GM21381 (cell line): ENCODE results near the gene C1QTNF5.
"Not testable (repeated sequence)": the region's sequence is repeated elsewhere in the genome, so short reads cannot be mapped to it uniquely, and the experiment has no call there.

Experiments
- ATAC-seq: cut with Tn5 transposase; IDR thresholded peaks from one replicate; pipeline ENCODE4 v1.9.1; 2021; ENCODE audit warnings: mild to moderate bottlenecking, moderate library complexity; ENCODE audit not compliant: unreplicated experiment

The C1QTNF5 gene, protein sequence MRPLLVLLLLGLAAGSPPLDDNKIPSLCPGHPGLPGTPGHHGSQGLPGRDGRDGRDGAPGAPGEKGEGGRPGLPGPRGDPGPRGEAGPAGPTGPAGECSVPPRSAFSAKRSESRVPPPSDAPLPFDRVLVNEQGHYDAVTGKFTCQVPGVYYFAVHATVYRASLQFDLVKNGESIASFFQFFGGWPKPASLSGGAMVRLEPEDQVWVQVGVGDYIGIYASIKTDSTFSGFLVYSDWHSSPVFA

DNA sequence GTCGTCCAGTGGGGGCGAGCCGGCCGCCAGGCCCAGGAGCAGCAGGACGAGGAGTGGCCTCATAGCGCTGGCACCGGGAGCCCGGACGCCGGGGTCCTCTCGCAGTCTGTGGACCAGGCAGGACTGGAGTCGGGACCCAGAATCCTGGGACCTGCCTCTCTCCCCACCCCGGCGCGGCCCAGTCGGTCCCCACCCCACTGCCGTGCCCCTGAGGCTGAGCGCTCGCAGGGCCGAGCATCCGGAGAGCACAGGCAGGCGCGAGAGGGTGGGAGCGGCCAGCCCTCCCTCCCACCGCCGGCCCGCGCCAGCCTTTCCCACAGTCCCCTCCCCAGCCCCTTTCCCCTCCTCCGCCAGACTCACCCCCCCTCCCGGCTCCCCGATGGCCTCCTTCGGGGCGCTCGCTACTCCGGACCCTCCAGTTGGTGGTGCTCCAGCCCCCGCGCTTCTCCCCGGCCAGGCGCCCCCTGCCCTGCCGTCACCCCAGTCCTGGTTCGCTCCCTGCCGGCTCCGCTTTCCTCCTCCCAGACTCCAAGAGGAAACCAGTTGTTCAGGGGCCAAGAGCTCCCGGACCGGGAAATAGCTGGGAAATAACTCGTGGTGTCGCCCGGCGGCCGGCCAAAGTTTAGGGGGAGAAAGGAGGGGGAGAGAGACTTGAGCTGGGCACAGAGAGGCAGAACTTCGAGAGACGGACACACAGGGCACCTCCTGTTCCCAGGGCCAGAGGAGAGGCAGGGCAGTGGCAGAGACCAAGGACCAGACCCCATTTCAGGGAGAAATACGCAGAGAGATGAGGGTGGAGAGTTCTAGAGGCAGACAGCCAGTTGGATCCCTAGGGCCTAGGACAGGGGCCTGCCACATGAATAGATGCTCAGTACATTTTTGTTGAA lies at the start of gene C1QTNF5:
C1QTNF5 (minus strand) TSS at position 549 of the 887 bp plus-strand sequence; CDS start at position 63, 486 bp downstream.
- no peak for ATAC-seq

DNA sequence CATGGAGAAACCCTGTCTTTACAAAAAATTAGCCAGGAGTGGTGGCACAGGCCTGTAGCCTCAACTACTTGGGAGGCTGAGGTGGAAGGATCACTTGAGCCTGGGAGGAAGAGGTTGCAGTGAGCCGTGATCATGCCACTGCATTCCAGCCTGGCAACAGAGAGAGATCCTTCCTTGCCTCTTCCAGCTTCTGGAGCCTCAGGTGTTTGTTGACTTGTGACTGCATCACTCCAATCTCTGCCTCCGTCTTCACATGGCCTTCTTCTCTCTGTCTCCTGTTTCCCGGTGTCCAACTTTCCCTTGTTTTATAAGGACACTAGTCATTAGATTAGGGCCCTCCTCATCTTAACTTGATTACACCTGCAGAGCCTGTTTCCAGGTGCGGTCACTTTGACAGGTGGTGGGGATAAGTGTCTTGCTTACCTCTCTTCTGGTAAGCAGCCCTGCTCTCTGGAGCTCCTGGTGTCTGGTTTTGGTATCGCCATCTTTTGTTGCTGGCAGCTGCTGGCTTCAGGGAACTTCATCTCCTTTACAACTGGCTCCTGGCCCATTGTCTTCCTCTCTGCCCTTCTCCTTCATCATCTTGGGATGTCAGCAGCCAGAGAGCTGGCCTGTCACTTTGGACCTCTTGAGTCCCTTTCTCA lies 49.0 kb upstream of the C1QTNF5 start:
- ATAC-seq, result no peak

DNA sequence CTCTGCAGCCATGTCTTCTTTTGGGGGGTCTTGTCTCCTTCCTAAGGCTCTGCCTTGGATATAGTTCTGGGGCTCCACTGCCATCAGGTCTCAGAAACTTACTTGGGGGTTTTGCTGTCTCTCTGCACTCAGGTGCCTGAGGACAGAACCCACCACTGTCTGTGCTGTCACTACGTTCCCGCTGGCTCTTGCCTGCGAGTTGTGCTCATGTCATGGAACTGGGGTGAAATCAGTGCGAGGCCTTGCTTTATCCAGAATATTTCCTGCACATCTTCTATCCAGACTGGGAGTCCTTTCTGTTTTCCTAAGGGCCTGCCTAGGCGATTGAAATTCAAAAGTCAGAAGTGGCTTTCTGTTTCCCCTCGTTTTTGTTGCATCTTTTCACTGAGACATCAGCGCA lies 47.4 kb upstream of the C1QTNF5 start:
- ATAC-seq, result no peak

DNA sequence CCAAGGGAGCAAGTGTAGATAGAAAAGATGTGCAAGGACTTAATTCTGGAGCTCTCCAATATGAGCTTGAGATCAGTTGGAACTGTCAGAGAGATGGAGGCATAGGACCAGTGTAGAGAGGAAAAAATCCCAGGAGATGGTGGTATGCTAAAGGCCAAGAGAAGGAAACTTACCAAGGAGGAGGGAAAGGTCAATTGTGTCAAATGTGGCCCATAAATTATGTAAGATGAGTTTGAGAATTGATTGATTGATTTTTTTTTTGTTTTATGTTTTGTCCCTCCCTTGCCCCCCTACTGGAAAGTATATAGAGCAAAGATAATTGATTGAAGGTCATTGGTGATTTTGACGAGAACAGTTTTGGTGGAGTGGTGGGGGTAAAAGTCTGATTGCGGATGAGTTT lies 43.6 kb upstream of the C1QTNF5 start:
- ATAC-seq, result no peak

DNA sequence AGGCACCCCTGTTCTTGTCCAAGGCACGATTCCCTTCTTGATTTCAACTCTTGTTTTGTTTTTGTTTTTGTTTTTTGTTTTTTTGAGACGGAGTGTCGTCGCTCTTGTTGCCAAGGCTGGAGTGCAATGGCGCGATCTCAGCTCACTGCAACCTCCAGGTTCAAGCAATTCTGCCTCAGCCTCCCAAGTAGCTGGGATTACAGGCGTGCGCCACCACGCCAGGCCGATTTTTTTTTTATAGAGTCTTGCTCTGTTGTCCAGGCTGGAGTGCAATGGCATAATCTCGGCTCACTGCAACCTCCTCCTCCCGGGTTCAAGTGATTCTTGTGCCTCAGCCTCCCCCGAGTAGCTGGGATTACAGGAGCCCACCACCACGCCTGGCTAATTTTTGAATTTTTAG lies 41.8 kb upstream of the C1QTNF5 start:
- not testable (repeated sequence) for ATAC-seq

DNA sequence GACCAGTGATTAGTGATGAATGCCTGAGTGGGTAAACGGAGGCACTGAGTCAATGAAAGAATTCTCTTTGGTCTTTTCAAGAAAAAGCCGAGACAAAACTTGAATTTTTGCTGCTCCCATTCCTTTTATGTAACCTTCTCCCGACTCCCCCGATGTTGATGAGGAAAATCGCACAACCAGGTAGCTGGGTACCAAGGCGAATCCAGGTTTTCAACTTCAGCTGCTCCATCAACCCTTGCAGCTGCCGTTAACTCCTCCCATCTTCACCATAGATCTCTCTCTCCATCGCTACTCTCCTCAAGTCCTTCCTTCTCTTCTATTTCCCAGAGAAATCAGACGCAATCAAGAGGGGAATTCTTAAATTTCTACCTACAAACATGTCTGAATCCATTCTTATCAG lies 41.4 kb upstream of the C1QTNF5 start:
- ATAC-seq, result no peak

DNA sequence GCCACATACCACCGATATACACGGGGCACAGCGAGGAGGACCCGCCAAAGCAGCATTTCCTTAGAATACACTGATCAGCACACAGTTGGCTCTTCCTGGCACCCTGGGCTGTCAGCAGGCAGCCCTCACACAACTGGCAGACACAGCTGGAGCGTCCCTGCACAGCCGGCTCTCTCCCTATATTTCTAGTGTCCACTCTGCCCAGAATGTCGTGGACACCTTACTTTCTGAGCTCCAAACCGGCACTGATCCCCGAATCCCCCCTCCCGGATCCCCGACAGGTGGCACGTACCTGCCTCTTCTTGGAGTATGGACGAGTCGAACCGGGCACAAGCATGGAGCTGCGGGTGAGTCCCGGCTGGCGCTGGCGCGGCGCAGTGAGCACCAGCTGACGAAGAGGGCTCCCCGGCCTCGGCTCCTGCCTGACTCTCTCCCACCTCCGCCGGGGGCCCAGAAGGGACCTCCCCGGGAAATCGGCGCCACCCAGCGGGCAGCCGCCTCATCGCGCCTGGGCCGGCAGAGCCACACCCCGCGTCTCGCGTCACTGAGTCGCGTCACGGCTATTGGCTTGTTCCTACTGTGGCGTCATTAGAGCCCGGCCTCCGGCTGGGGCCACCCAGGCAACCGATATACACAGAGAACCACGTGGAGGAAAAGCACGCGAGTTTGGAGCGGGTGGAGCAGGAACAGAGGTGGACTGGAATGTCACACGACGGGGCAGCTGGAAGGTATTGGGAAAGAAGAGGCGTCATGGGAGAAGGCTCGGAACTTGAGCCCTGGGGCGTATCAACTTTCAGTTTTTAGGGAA lies 40.7 kb upstream of the C1QTNF5 start, which contains the start of gene USP2:
USP2 (minus strand) TSS at position 510 of the 808 bp plus-strand sequence. CDS start 8,210 bp downstream, outside the sequence.
- ATAC-seq, result peak; percentile 97

DNA sequence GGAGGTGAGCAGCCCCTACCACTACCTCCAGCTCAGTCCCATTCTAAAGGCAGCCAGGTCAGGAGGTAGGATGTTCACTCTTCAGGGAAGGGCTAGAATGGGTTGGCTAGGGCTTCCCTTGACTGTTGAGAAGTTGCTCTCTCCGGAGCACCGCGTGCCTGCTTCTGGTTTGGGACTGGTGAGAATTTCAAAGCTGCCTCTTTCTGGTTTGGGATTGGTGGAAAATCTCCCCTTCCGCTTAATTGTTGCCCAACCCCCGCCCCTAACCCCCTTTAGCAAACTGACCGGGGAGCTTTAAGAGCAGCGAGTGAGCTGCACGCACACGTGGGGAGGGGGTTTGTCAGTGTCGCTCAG lies 40.1 kb upstream of the C1QTNF5 start:
- ATAC-seq, result no peak

DNA sequence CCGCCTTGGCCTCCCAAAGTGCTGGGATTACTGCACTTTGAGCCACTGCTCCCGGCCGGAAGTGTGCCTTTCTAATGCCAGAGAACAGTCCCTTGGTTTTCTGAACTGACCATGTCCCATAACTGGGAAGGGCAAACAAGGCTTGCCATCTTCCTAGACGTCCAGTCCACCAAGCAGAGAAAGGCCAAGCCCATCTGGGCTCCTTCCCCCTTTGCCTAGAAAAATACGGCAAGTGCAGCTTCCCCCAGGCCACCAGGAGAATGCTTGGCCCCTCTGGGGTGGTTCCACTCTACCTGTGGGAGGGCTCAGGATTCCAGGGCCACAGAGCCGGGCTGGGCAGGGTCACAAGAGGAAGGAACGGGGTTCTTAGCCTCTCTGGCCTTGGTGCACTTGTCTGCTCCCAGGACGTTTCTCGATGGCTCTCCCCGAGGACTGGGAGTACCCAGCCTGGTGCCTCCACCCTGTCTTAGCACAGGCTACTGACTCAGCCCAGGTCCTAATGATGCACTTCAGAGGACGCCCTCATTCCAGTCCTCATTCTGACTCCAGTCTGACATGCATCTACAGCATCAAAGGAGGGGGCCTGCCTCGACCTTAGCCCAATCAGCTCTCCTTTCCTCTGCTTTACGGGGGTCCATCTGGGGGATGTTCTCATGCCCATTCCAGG lies 39.6 kb upstream of the C1QTNF5 start:
- no peak for ATAC-seq

DNA sequence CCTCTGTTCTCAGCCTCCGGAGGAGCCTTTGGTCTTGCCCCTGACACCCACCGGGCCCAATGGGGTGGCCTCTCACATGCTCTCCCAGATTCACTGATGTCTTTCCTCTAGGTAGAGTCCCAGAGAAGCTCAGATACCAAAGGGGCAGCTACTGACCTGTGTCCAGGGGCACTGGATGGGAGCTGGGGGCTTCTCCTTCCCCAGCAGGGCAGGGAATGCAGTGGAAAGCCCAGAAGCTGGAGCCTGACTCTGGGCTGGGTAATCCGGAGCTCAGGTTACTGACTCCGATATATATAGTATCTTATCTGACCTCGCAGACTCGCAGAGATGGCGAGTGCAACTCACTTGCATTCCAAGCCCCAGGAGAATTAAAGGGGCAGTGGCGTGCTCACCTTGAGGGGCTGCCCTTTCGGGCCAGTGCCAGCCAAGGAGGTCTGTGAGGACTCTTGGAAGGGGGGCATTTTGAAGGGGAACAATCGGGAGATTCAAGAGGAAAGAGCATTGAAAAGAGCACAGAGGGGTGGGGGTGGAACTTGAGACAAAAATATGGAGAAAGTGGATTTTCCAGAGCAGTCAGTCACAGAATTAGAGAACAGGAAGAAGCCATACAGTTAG lies 38.3 kb upstream of the C1QTNF5 start:
- no peak for ATAC-seq

DNA sequence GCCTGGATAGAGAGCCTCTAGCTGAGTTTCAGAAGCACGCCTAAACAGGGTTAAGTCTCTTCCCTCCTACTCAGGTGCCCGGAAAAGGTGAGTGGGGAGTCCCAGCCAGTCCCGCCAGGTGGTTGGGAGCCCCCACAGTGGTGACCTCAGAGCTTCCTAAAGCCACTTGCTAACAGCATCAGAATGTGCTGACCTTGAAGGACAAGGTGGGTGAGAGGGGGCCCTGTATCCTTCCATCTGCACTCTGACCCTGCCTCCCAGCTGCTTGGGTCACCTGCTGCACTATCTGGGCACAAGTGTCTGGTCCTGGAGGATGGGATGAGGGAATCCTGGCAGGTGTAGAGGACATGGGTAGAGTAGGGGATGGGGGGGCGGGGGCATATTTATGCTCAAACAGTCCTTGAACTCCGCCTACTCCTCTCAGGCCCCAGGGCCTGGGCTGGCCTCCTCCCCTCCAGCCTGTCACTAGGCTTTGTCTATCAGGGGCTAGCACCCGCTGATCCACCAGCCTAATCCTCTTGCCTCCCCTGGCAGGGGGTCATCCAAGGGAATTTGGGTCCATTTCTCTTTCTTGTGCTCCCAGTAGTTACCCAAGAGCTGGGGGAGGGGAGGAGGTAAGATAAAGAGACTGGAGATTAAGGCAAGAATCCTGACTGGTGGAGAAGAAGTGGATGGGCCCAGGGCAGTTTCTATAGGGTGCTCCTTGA lies 37.4 kb upstream of the C1QTNF5 start:
- no peak for ATAC-seq

DNA sequence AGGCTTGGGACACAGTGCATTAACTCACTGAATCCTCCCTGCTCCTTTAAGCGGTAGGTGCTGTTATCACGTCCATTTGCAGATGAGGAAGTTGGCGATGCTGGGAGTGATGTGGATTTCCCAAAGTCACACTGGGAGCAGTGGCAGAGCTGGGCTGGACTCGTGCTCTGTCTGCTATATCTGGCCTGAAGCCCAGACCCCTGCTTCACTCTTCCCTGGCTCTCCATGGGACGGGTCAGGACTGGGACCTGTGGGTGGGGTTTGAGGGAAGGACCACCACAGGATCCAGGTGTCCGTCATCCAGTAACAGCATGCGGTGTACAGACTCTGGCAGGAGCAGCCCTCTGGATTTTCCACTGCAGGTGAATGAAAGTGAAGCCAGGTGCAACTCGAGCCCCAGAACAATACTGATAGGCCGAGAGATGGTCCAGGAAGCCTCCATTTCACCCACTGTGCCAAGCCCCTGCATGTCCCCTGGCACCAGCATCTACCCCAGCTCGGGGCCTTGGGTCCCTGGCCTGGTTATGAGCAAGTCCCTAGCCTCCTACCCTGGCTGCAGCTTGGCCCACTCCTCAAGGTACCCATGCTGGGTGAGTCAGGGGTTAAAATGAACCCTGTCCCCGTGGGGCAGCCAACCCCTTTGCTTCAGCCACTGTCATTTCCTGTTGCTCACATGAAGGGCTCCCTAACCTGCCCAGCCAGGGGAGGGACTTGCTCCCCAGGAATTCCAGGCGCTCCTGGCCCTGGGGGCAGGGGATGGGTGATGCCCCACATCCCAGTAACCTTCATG lies 36.6 kb upstream of the C1QTNF5 start:
- no peak for ATAC-seq

DNA sequence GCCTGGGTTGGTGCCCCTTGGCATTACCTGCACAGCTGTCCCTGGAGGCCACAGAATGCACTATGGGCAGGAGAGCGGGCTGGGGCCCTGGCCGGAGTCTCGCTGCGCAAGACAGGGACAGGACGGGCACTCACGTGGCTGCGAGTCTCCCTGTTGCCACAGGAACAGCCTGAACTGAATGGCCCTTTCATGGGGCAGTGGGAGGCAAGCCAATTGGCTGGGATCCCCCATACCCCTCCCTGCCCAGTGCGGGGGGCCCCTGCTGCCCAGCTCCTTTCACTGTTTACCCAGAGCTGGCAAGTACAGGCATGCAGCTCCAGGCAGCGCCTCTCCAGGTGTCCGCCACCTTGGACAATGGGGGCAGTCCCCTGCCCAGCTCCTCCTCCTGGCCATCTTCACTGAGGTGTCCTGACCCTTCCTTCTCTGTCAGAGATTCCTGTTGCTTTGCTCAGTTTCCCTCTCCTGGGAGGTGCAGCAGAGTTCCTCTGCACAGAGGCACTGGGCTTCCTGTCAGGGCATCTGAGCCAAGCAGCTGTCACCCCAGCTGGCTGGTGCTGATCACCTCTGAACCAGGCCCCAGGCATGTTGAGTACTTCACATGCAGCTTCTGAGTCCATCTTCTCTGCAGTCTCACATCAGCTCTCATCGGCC lies 35.6 kb upstream of the C1QTNF5 start:
- no peak for ATAC-seq

DNA sequence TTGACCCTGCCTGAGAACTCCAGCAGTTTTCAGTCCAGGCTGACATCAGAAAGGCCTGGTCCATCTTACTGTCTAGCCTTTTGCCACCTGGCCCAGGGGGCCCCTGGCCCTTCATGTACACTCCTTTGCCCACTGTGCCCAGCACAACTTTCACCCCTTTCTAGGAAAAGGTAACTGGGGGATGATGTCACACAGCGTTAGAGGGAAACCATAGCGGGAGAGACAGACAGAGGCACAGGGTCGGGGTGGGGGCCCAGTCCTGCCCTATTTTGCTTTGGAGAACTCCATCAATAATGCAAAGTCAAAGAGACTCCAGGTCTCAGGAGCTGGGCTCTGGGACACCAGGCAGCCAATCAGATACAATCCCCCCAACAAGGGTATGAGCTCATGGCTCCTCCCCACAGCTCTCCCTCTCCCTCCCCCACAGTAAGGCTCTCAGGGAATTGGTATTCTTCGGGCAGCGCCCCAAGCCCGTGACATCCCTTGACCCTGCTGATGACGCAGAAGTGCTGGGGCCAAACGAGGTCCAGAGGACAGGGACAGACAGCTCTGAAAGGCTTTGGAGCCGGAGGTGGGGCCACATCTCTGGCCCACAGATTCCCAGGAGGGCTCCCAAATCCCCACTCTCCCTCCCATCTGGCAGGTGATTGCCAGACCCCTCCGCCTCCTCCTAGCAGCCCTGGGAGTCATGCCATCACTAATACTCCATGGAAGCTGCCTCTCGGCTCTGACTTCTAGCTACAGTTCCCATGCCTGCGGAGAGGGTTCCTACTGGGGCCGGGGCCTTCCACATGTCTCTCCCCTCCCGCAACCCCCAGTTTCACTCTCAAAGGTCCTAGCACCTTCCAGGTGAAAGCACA lies 34.9 kb upstream of the C1QTNF5 start:
- ATAC-seq, result no peak

DNA sequence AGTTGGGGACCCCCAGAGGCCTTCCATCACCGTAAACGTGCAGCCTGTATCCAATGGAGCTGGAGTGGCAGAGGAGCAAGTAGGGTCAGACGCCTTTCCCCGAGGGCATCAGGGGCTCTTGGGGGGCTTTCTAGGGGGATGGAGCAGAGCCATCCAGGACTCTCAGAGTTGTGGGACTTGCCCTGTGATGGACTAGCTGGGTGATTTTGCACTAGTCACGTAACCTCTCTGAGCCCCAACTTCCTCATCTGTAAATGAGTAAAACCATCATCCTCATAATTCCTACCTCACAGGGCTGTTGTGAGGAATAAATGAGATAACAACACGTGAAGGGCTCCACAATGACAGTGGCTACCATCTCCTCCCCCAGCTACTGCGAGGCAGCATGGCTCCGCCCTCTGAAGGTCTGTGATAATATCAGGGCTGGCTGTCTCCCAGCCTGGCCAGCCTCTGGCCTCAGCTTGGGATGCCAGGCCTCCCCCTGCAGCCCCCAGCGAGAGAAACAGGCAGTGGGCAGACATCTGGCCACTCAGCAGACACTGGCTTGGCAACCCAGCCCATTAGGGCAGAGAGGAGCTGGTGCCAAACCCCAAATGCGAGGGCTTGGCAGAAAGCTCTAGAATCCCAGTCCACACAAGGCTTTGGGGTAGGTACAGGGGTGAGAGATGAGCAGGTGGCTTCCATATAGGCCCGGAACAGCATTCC lies 34.1 kb upstream of the C1QTNF5 start:
- no peak for ATAC-seq

DNA sequence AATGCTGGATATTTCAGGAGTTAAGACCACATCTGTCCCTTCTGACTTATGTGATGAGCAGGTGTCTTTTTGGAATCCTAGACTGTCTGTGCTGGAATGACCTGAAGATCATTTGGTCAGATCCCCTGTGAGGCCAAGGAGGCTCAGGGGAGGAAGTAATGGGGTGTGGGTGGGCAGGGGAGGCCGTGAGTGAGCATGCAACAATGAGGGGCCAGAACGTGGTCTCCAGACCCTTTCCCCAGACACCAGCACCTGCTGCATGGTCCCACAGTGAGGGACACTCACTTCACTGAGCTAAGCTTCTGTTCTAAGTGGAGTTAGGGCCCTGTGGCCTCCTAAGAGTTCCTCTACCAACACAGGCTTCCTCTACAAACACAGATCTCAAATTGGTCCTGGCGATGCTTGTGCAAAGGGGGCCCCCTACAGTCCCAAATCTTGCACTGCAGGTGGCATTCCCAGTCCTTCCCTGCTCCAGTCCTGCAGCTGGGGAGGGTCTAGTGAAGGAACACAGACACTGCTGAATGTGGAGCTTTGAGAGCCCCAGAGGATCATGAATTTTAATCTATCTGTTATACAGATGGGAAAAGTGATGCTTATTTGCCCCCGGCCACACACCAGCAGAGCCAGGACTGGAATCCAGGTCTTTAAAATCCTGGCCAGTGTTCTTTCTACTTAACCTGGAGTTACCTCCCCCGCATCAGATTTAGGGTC lies 33.4 kb upstream of the C1QTNF5 start:
- ATAC-seq, result no peak
